Endodermal cell (in vitro differentiated cells): ENCODE measurements around the gene EIF3J. TPM values are rescaled to one million over a fixed set of nuclear protein-coding genes. Genes with fewer than 3 reads are reported as not detected.

Experiments
- DNase-seq: peaks from one replicate; pipeline ENCODE4 v3.0.0-alpha.2; 2017
- H3K27ac ChIP-seq: 2 replicates; pipeline ENCODE4 v1.5.1; 2013; ENCODE audit warnings: mild to moderate bottlenecking, low read depth, low read length, moderate library complexity
- H3K27me3 ChIP-seq: 2 replicates; pipeline ENCODE4 v1.6.1; 2013; ENCODE audit warnings: mild to moderate bottlenecking, low read length, moderate library complexity; ENCODE audit not compliant: insufficient read depth, control insufficient read depth, poor library complexity, severe bottlenecking
- H3K36me3 ChIP-seq: 2 replicates; pipeline ENCODE4 v1.7.0; 2013; ENCODE audit warnings: mild to moderate bottlenecking, low read length, moderate library complexity; ENCODE audit not compliant: control insufficient read depth, insufficient read depth
- H3K4me1 ChIP-seq: one replicate; pipeline ENCODE4 v1.7.0; 2013; ENCODE audit warnings: low read length; ENCODE audit not compliant: control insufficient read depth, insufficient read depth
- H3K4me3 ChIP-seq: 2 replicates; pipeline ENCODE4 v1.5.1; 2013; ENCODE audit warnings: mild to moderate bottlenecking, low read length, moderate library complexity
- H3K9ac ChIP-seq: 2 replicates; pipeline ENCODE4 v1.6.1; 2013; ENCODE audit warnings: mild to moderate bottlenecking, low read length, moderate library complexity; ENCODE audit not compliant: poor library complexity, severe bottlenecking; ENCODE audit errors: extremely low read depth
- H3K9me3 ChIP-seq: 2 replicates; pipeline ENCODE4 v1.6.1; 2013; ENCODE audit warnings: mild to moderate bottlenecking, low read length, moderate library complexity; ENCODE audit not compliant: control insufficient read depth
- H3K27ac Mint-ChIP-seq: 2 replicates; pipeline ENCODE4 v1.8.0; 2020; ENCODE audit warnings: mixed read lengths
- H3K27me3 Mint-ChIP-seq: 2 replicates; pipeline ENCODE4 v1.8.0; 2021; ENCODE audit warnings: mild to moderate bottlenecking, mixed read lengths; ENCODE audit not compliant: insufficient read depth
- H3K36me3 Mint-ChIP-seq: 2 replicates; pipeline ENCODE4 v1.8.0; 2020; ENCODE audit warnings: low read depth, mixed read lengths
- H3K4me1 Mint-ChIP-seq: 2 replicates; pipeline ENCODE4 v1.8.0; 2020; ENCODE audit warnings: mixed read lengths
- H3K4me3 Mint-ChIP-seq: 2 replicates; pipeline ENCODE4 v1.8.0; 2020; ENCODE audit warnings: mild to moderate bottlenecking, moderate library complexity, mixed read lengths
- H3K9me3 Mint-ChIP-seq: 2 replicates; pipeline ENCODE4 v1.8.0; 2020; ENCODE audit warnings: mild to moderate bottlenecking, mixed read lengths
- WGBS, 2 experiments: methylation state at CpG; one replicate each; pipeline versions ENCODE4 v1.1.5 to v1.1.7; 2013; ENCODE audit warnings: missing lambda C conversion rate in 2 of 2, mixed read lengths in 1 of 2; ENCODE audit not compliant: insufficient coverage in 1 of 2, insufficient read length in 1 of 2; 5-methylcytosine and 5-hydroxymethylcytosine counted together
- long read RNA-seq, 4 experiments: library from polyadenylated mRNA in 2 of 4; library from RNA in 1 of 4; library from capped mRNA in 1 of 4; stranded (forward) in 3 of 4; unstranded in 1 of 4; transcript quantifications; one replicate each; pipeline ENCODE4 v2.0.0, GENCODE V29; 2020 to 2021; ENCODE audit warnings: inconsistent platforms in 1 of 4
- polyA plus RNA-seq, 2 experiments: library from polyadenylated mRNA; stranded (reverse); fragments of 50-300 nt; gene quantifications; one replicate each; pipeline ENCODE4 v1.2.3, GENCODE V29; 2013
- total RNA-seq, 2 donors: library from RNA; stranded (reverse); fragmentation: NEBNext Ultra II Directional in 1 of 2; extraction: Animal tissue kit (Norgen Biotek cat#: 25700) in 1 of 2; gene quantifications; 2 replicates in 1 of 2; 3 replicates in 1 of 2; pipeline ENCODE4 v1.2.1, GENCODE V29; 2021
- TF ChIP-seq, protein P1 (sequence below): fragments of 200-600 bp; sonication (generic); conservative IDR thresholded peaks from 2 replicates; pipeline ENCODE4 v1.5.0; 2021; ENCODE audit warnings: antibody characterized with exemption, mild to moderate bottlenecking

Gene EIF3J
- total RNA-seq, result 10 to 100 TPM; 71.4 to 76.5 TPM
- 56.9 TPM for polyA plus RNA-seq (2013, experiment 1 of 2)
- 56.8 TPM for polyA plus RNA-seq (2013, experiment 2 of 2)
- long read RNA-seq, experiment 1, transcript EIF3J-201 (8 exons, 2,569 nt), result major isoform, 5 of 36 reads
- long read RNA-seq, experiment 1, partial matches to known transcripts, result 24 of 36 reads
- long read RNA-seq, experiment 1, other reads (novel, unspliced or antisense), result 7 of 36 reads
- long read RNA-seq, experiment 2, transcript EIF3J-201 (8 exons, 2,569 nt), result major isoform, 80 of 95 reads
- long read RNA-seq, experiment 2, partial matches to known transcripts, result 12 of 95 reads
- long read RNA-seq, experiment 2, other reads (novel, unspliced or antisense), result 2 of 95 reads
- long read RNA-seq, experiment 3, transcript EIF3J-201 (8 exons, 2,569 nt), result major isoform, 43 of 61 reads
- long read RNA-seq, experiment 3, partial matches to known transcripts, result 13 of 61 reads
- long read RNA-seq, experiment 3, other reads (novel, unspliced or antisense), result 3 of 61 reads
- long read RNA-seq, experiment 4, transcript EIF3J-201 (8 exons, 2,569 nt), result major isoform, 126 of 184 reads
- long read RNA-seq, experiment 4, partial matches to known transcripts, result 50 of 184 reads
- long read RNA-seq, experiment 4, other reads (novel, unspliced or antisense), result 6 of 184 reads

GRCh38 chr15:44536962-44537734, at the start of gene EIF3J:
Gene EIF3J, plus strand, starts transcription at chr15:44537147. Its CDS starts 48 bp downstream, at chr15:44537195.
- Mint-ChIP-seq H3K27me3 (no peaks in the 10 kb centered on the region), H3K36me3 (peaks cover 45% of the 10 kb centered on the region), H3K4me3 (peak within 1 kb of the TSS; percentile 77), H3K9me3 (no peaks in the 10 kb centered on the region), H3K27ac (peak within 1 kb of the TSS; percentile 79), H3K4me1 (peaks cover 14% of the 10 kb centered on the region)
- Histone ChIP-seq H3K9ac (peak within 1 kb of the TSS; percentile 87), H3K27ac (peak within 1 kb of the TSS; percentile 91), H3K4me3 (peak within 1 kb of the TSS; percentile 99), H3K9me3 (no peaks in the 10 kb centered on the region), H3K27me3 (no peaks in the 10 kb centered on the region), H3K36me3 (peaks cover 19% of the 10 kb centered on the region), H3K4me1 (no peaks in the 10 kb centered on the region)
- 0 to 1% methylated on average over 14 to 96 of the region's 97 CpGs for WGBS, 2 experiments
- peak; percentile 73 for DNase-seq
- TF ChIP-seq, protein P1, sequence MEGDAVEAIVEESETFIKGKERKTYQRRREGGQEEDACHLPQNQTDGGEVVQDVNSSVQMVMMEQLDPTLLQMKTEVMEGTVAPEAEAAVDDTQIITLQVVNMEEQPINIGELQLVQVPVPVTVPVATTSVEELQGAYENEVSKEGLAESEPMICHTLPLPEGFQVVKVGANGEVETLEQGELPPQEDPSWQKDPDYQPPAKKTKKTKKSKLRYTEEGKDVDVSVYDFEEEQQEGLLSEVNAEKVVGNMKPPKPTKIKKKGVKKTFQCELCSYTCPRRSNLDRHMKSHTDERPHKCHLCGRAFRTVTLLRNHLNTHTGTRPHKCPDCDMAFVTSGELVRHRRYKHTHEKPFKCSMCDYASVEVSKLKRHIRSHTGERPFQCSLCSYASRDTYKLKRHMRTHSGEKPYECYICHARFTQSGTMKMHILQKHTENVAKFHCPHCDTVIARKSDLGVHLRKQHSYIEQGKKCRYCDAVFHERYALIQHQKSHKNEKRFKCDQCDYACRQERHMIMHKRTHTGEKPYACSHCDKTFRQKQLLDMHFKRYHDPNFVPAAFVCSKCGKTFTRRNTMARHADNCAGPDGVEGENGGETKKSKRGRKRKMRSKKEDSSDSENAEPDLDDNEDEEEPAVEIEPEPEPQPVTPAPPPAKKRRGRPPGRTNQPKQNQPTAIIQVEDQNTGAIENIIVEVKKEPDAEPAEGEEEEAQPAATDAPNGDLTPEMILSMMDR, result no peak

DNA sequence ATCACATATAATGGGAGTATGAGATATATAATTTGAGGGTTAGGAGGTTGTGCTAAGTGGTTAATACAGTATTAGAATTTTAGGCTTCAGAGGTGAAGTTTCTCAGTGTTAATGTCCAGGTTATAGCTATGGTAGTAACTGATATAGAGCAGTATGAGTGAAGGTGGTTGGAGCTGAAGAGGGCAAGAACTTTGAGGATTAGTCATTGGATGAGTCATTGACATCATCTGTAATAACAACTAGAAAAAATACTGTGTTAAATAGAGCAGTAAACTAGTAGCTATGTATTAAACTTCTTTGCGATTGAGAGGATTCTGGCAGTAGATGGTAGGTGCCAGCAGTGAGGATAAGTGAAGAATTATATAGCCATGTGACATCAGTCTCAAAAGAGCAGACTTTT, 47.5 kb upstream of the EIF3J start:
- no peaks in the 10 kb centered on the region for H3K27me3 ChIP-seq
- no peaks in the 10 kb centered on the region for H3K4me1 ChIP-seq
- DNase-seq, result no peak
- H3K4me1 Mint-ChIP-seq, result peaks cover 8% of the 10 kb centered on the region
- TF ChIP-seq, protein P1, result no peak
- no peak overlapping the region for H3K27ac ChIP-seq
- H3K27me3 Mint-ChIP-seq, result no peaks in the 10 kb centered on the region
- H3K4me3 ChIP-seq, result no peak overlapping the region
- H3K4me3 Mint-ChIP-seq, result no peak overlapping the region
- WGBS, 2 experiments, result 96 to 100% methylated on average over 1 of the region's 1 CpG
- no peaks in the 10 kb centered on the region for H3K9me3 Mint-ChIP-seq
- no peaks in the 10 kb centered on the region for H3K9me3 ChIP-seq
- peaks cover 70% of the 10 kb centered on the region for H3K36me3 ChIP-seq
- no peak overlapping the region for H3K9ac ChIP-seq
- no peak overlapping the region for H3K27ac Mint-ChIP-seq
- H3K36me3 Mint-ChIP-seq, result peaks cover 48% of the 10 kb centered on the region

GRCh38 chr15:44490622-44491021, 46.3 kb upstream of the EIF3J start:
- Mint-ChIP-seq H3K36me3 (peaks cover 48% of the 10 kb centered on the region), H3K27me3 (no peaks in the 10 kb centered on the region), H3K4me1 (peaks cover under 1% of the 10 kb centered on the region), H3K4me3 (no peak overlapping the region), H3K9me3 (no peaks in the 10 kb centered on the region), H3K27ac (no peak overlapping the region)
- Histone ChIP-seq H3K9me3 (no peaks in the 10 kb centered on the region), H3K4me3 (no peak overlapping the region), H3K27ac (no peak overlapping the region), H3K9ac (no peak overlapping the region), H3K4me1 (no peaks in the 10 kb centered on the region), H3K36me3 (peaks cover 70% of the 10 kb centered on the region), H3K27me3 (no peaks in the 10 kb centered on the region)
- TF ChIP-seq, protein P1, result no peak
- WGBS, 2 experiments, result 97% methylated on average over 2 of the region's 3 CpGs; no CpG with 5 or more reads in 1 of the 2 experiments
- DNase-seq, result no peak
